Stimulated activated CD4-positive, alpha-beta T cell treated with anti-CD3 and anti-CD28 coated beads, Interleukin-15, amount 100 ng/mL, for 48 hours (primary cell): Measurements from ENCODE around the gene MPRIP.
A peak's percentile ranks its signal among the peaks of the same experiment; 100 is the strongest.
"Not testable (repeated sequence)": the region's sequence is repeated elsewhere in the genome, so short reads cannot be mapped to it uniquely, and the experiment has no call there.

ENCODE experiments used
- DNase-seq, 2 donors: peaks; one replicate each; pipeline ENCODE4 v3.0.0-alpha.2; 2020; ENCODE audit warnings: low read depth in 2 of 2

Gene MPRIP

DNA sequence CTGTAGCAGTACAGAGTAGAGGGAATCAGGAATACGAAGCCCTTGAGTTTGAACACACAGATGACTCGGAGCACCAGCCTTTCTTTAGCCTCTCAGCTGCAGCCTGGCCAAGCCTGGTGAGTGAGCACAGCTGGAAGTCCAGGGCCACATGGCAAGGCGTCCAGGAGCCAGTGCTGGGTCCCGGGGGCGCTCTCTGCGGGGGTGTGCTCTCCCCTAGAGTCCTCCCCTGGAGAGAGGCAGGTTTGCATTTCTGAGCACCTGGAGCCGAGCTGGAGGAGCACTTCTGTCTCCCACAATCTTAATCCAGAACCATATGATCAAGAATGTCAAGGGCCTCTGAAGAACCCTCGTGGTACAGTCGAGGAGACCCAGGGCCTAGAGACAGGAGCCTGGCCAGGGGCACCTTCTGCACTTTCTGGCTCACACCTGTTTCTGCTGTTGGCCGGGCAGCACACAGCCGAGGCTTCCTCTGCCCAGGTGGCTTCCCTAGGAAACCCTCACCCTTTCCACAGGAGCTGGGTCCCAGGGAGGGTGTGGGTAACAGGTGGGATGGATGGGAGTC, 85.6 kb downstream of the MPRIP start:
- no peak for DNase-seq

DNA sequence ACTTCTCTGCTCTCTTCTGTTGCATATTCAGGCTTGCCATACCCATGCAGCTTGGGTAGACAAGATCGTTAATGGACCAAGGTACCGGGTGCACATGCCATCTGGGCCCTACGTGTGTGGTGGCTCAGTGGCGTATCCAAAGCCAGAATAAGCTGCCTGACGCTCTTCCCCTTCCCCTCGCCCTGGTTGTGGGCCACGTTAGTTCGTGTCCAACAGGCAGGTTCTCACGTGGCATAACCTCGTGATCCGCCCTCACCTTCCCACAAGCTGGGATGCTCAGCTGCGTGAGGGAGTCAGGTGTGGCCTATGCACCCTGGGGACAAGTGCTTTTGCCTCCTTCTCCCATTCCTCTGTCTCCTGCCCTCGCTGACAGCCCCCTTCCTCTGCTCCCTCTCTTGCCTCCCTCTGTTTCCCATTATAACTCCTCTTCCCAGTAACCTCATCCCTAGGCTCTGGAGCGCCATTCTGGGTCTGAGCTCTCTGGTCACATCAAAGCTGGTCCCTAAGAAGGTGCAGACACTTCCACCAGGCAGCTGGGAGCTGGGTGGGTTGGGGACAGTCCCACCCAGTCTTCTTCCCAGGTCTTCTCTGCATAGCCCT, 86.3 kb downstream of the MPRIP start:
- DNase-seq, result no peak

DNA sequence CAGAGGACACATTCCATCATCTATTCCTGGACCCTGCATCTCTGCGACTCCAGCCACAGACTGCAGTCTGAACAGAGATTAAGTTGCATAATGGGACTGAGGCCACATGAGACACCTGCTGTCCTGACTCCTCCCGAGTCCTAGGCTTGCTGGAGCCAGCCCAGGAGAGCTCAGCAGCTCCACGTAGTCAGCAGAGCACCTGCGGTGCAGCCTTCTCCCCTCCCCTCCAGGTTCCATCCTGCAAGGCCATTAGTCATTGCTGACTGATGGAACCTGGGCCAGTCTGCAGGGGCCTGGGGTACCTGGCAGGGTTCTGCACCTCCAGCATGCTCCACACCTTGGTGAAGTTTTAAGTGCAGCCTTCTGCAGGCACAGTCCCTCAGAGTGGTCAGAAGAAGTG, 87.2 kb downstream of the MPRIP start:
- DNase-seq, result no peak

DNA sequence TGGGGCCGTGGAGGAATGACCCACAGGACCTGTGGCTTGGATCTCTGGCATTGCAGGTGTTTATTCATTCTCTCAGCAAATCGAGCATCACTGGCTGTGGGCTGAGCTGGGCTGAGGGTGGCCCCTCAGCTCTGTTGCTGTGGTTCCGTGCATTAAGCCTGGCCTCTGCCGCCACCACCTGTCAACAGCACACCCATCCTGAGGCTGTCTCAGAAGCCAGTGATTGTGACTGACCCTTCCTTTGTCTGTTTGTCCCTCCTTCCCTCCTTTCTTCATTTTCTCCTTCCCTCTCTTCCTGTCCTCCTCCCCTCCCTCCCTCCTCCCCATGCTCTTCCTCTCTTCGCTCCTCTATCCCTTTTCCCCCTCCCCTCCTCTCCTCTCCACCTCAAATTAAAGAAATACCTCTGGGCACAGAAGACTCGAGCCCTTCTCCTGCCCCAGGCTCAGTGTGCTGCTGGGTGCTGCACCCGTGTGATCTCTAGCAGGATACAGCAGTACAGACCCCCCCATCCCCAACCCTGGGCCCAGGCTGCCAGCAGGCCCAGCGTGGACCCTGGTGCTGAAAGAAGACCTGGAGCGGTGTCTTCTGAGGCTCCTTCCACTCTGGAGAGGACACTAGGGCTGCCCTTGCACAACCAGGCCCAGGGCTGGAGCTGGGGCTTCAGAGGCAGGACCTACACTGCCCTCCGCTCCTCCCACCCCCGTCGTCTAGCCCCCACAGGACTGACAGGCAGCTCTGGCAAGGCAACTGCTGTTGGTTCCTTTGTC, 88.0 kb downstream of the MPRIP start:
- DNase-seq, result no peak

DNA sequence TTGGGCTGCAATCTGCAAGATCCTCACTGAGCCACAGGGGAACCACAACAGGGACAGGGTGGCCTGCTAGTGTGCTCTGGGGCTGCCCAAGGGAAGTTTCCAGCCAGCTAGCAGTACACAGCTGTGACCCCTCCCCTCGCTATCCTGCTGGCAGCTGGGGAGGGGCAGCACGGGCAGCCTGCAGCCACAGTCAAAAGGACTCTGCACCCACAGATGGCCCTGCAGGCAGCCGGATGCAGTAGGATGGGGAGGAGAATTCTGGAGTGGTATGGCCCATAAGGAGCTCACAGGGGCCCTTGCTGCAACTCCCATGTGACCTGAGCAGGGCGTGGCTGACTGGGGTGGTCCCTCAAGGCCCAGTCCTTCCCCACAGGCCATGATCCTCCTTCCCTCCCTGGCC, 89.6 kb downstream of the MPRIP start:
- DNase-seq, result no peak

DNA sequence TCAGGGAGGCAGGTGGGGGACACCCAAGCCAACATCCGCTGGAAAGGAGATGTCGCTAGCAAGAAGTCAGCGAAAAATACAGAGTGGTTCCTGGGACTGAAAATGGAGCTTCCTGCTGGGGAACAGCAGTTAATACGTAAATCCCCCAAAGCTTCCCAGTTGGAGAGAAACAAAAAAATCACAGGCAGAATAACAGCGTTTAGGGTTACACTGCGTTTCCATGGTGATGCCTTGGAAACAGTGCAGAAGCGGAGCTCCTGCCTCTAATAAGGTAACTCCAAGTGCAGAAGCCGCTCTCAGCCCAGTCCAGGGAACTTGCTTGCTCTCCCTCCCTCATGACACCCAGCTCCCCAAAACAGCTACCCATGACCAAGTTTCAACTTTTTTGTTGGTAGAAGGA, 90.5 kb downstream of the MPRIP start:
- no peak for DNase-seq

DNA sequence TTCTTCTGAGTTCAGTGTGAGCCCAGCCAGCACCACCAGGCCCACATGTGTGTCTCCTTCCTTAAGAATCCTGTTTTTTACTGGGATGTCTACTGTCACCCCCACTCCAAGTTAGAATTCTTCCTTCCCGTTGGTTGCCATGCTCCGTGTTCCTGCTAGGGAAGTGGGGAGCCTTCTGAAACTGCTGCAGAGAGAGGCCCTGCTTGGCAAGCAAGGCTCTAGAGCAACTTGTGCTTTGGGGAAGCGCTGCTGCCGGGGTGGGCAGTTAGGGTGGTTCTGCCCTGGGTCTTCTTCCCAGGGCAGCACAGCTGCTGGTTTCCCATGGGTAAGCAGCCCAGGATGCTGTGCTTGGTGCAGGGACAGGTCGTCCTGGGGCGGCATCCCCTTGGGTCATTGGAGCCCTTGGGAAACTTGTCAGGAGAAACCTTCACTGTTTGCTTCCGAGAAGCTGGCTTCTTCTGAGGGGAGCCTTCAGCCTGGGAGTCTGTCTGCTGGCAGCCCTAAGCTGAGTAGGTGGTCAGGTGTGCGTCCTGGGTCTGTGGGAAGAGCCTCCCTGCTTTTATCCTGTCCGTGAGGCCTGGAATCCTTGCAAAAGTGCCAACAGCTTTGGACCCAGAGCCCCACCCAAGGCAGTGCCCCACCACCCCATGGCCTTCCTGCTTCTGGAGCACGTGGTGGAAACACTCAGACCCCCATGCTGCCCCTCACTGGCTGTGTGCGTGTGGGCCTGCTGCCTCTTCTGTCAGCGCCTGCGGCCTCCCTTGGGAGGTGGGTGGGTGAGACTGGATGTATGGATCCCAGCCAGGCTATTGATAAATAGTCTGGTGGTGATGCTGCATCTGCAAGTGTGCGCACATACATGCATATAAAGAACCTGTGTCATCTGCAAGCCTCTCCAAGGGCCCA, 92.0 kb downstream of the MPRIP start:
- DNase-seq, result no peak

DNA sequence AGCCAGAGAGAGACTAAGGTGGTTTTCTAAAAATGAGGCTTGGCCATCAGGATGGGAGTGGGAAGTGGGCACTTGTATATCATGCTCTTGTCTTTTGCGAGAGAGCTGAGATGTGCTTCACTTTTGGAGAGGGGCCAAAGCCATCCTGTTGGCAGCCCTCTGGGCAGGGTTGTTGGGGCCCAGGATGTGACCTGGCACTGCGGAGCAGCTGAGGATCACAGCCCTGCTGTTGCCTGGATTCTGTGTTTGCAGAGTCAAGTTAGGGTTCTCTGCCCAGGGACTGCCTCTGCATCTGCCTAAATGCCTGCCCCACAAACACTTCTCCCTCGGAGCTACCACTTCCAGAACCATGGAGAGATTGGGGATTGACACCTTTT, 92.7 kb downstream of the MPRIP start:
- no peak for DNase-seq

DNA sequence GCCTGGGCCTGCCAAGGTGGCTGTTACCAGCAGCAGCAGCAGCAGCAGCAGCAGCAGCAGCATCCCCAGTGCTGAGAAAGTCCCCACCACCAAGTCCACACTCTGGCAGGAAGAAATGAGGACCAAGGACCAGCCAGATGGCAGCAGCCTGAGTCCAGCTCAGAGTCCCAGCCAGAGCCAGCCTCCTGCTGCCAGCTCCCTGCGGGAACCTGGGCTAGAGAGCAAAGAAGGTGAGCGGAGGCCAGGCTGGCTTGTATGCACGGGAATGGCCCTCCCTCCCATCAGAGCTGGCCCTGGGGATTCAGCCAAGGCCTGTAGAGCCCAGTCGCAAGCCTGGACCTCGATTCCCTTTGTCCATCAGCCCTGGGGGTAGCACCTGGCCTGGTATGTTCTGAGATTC, 94.0 kb downstream of the MPRIP start:
- not testable (repeated sequence) for DNase-seq

DNA sequence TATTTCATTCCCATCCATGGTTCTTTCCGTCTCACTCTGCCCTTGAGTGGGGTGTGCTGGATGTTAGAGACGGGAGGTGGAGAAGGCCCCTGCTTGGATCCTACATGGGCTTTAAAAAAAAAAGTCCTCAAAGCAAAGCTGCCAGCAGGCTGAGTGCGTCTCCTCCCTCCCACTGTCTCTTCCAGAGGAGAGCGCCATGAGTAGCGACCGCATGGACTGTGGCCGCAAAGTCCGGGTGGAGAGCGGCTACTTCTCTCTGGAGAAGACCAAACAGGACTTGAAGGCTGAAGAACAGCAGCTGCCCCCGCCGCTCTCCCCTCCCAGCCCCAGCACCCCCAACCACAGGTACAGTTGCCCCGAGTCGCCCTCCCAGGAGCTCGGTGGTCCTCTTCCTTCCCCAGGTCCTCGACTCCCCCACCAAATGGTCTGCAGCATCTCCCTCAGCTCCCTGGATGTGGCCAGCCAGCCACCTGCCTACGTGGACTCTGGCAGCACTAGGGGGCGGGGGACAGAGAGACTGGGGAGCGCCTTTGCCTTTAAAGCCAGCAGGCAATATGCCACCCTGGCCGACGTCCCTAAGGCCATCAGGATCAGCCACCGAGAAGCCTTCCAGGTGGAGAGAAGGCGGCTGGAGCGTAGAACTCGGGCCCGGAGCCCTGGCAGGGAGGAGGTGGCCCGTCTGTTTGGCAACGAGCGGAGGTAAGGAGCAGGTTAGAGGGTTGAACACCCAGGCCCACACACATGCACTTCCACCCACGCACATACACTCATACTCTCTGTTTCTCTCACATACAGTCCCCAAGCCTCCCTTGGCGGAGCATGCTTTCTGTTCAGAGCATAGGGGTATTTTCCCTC, 95.7 kb downstream of the MPRIP start:
- no peak for DNase-seq

DNA sequence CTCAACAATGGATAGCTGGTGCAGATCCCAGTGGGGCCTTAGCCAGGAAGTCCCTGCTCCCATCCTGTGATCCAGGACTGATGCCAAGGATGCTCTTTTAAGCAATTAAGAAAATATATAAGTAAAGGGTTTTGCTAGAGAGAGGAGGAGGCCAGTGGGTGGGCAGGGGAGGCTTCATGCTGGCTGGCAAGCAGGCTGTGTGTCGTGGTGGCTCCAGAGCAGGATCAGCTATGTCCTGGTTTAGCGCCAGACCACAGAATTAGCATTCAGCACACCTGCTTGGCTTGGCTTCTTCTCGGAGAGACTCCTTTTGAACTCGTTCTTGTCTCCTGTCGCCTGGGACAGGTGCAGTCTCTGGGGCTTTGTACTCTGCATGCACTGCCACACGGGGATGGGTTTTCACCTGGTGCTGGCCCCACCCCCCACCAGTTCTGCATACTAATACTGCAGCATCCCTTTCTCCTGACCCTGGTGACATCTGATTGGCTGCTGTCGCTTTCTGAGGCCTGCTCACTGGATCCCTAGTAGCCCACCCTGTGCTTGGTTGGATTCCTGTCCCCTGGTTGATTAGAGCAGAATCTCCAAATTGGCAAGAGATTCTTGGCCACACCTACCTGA, 97.8 kb downstream of the MPRIP start:
- no peak for DNase-seq

DNA sequence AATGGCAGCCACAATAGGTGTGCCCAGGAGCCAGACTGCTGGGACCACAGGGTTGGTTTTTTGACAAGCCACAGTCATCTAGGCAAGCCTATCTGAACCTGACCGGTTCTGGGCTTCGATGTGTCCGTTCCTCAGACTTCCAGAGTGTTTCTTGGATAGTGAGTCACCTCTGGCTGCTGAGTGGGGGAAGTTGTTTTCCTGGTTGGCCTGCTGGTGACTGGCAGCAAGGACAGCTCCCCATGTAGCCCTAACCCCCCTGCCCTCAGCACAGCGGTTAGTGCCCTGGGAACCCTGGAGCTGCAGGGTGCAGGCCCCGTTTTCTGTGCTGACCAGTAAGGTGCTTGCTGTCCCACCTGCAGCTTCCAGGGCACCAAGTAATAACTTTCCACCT, 98.3 kb downstream of the MPRIP start:
- no peak for DNase-seq

DNA sequence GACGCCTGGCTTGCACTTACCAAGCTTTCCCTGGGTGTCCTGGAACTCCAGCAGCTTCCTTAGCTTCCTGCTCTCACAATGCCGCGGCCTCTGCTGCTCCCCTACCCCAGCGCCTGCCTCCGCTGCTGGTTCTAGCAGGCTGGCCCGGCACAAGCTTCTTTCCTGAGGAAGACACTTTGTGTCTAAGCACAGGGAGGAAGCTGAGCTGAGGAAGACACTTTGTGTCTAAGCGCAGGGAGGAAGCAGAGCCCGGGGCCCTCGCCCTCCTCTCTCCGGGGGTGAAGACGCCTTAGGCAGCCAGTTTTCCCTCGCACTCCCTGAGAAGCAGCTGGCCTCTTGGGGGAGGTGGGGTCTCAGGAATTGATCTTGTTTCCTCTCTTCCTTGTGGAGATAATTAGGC, 99.0 kb downstream of the MPRIP start:
- no peak for DNase-seq

DNA sequence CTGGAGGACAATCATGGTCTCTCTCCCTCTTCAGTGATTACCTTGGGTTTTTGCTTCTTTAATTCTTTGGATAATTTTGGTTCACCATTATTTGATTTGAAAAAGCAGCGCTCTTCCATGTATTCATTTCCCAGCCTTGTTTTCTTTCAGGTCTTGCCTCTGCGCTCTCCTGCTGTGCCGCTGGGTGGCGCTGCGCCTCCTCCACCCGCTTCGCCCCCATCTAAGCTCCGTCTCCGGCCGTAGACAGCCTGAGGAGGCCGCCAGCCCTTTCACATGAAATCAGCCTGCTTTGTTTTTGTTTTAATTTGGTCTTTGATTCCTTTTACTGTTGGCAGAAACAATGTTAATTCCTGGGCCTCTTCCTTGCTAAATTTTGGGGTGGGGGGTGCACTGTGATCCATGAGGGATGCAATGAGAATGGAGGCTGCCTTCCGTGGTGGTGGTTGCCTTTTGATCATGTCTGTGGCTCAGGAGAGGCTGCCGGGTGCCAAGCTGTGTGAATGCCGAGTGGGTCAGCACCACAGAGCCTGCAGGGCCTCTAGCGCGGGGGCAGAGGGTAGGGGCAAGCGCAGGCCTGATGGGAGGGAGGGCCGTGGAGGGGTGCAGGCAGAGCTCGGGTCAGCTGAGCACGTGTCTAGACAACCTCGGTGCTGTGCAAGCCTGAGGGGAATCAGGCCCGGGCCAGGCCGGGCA, 99.7 kb downstream of the MPRIP start:
- DNase-seq, result peak; percentile 21 to 39

DNA sequence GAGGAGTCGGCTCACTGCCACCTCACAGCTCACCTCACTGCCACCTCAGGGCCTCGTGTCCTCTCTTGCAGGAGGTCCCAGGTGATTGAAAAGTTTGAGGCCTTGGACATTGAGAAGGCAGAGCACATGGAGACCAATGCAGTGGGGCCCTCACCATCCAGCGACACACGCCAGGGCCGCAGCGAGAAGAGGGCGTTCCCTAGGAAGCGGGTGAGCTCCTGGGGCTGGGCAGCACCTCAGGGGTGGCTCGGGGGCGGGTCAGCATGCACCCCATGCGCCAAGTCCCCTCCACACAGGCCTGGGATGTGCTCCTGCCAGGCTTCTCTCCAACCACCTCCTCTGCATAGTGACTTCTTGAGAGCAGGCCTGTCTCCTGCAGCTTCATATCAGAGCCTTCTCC, 100.3 kb downstream of the MPRIP start:
- no peak for DNase-seq

DNA sequence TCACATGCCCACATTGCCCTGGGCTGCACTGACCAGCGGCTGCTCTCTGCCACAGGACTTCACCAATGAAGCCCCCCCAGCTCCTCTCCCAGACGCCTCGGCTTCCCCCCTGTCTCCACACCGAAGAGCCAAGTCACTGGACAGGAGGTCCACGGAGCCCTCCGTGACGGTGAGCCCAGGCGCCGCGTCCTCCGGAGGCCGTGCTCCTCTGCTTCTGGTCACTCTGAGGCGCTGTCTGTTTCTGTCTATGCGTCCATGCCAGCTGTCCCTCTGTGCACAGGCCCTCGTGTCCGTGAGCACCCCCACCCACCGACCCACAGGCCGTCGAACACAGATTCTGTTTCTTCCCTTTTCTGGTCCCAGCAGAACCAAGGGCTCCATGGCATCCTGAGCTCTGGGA, 101.2 kb downstream of the MPRIP start:
- no peak for DNase-seq

DNA sequence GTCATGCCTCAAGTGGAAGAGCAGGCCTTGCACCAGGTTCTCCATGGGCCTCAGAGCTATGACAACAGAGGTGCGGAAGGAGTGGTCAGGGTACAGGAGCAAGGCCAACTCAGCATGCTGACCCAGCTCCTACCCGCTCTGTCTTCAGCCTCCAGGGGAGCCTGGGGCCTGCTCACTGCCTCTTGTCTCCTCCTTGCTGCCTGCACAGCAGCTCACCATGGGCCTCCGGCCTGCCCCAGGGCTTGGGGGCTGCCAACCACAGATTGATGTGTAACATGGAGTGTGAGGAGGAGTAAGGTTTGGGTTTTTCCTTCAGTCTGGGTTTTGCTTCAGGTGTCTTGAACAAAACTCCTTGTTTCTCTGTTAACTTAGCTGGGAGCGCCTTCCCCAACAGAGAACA, 101.8 kb downstream of the MPRIP start:
- DNase-seq, result no peak

DNA sequence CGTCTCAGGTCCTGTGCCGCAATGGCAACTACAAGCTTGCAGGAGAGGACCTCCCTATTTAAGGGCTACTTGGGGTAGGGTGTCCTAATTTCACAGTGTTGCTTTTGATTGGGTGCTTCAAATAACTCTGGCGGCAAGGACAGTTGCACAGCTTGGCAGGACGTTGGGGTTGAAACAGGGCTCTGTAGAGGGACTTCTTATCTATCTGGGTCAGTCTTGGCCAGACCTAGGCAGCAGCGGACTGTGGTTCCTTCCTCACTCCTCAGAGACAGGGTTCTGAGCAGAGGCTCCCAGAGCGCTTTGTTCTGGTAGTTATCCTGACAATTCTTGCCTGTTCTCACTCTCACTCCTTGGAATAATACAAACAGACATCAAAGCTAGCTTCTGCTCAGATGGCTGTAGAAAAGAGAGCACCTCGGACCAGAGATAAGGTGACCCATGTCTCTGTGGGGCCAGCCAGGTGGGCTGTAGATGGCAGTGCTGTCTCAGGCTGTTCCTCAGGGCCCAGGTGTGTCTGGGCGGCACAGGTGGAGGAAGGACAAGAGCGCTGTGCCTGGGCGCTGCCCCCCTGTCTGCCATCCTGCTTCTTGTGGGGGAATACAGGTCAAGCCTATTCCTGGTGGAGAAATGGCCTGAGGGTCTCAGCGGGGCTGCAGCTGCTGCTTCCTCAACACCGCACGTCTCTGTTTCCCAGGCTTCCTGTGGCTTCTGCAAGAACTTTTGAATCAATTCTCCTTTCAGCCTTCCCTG, 102.8 kb downstream of the MPRIP start:
- no peak for DNase-seq

DNA sequence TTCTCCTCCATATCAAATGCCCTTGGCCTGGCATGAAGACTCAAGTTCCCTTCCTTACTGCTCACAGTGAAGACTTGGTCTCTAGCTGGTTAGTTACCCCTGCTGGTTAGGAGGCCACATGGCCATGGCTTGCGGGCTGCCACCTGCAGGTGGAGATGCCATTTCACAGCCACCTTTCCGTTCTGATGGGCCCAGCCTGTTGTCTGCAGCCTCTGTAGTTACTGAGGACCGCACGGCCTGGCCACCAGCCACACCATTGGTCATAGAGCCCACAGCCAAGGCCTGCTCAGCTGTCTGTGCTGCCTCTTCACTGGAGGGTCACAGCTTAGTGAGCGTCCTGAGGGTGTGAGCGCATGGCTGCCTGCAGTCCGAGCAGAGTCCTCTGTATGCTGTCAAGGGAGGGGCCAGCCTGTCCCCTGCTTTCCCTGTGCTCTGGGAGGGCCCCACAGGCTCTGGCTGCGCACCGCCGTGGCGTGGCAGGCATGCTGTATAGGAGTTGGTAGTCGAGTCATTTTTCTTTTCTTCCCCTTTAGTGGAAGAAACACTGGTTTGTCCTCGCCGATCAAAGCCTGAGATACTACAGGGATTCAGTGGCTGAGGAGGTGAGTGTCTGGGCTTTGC, 104.6 kb downstream of the MPRIP start:
- peak; percentile 12 to 25 for DNase-seq
